Measurements from ENCODE around the gene MCM9. TPM values are rescaled to one million over a fixed set of nuclear protein-coding genes. Genes with fewer than 3 reads are reported as not detected.
A peak's percentile ranks its signal among the peaks of the same experiment; 100 is the strongest.
"Not testable (repeated sequence)": the region's sequence is repeated elsewhere in the genome, so short reads cannot be mapped to it uniquely, and the experiment has no call there.

MCM9 gene
- polyA plus RNA-seq, 1 donor, result 29.4 TPM

DNA sequence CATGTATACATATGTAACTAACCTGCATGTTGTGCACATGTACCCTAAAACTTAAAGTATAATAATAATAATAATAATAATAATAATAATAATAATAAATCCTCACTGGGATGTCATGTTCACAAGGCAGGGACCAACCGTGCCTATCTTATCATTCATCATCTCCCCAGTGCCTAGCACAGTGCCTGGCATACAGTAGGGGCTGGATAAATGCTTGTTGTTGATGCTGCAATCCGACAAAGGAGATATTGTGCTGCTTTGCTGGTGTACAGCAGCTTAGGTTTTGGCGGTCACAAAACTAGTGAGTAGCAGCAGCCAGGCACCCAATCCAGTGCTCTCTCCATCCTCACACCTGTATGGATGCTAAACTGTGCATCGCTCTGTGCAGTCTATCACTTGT lies 135.1 kb downstream of the MCM9 start:
- DNase-seq, result no peak

DNA sequence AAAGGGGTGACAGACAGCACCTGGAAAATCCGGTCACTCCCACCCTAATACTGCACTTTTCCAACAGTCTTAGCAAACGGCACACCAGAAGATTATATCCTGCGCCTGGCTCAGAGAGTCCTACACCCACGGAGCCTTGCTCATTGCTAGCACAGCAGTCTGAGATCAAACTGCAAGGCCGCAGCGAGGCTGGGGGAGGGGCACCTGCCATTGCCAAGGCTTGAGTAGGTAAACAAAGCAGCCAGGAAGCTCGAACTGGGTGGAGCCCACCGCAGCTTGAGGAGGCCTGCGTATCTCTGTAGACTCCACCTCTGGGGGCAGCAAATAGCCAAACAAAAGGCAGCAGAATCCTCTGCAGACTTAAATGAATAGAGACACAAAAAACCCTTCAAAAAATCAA lies 138.4 kb downstream of the MCM9 start:
- DNase-seq, result not testable (repeated sequence)

DNA sequence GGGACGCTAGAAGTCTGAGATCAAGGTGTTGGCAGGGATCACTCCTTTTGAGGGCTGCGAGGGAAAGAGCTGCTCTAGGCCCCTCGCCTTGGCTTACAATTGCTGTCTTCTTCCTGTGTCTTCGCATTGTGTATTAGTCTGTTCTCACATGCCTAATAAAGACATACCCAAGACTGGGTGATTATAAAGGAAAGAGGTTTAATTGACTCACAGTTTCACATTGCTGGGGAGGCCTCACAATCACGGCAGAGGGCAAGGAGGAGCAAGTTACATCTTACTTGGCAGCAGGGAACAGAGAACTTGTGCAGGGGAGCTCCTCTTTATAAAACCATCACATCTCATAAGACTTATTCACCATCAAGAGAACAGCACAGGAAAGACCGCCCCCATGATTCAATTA lies 143.5 kb downstream of the MCM9 start:
- no peak for DNase-seq

DNA sequence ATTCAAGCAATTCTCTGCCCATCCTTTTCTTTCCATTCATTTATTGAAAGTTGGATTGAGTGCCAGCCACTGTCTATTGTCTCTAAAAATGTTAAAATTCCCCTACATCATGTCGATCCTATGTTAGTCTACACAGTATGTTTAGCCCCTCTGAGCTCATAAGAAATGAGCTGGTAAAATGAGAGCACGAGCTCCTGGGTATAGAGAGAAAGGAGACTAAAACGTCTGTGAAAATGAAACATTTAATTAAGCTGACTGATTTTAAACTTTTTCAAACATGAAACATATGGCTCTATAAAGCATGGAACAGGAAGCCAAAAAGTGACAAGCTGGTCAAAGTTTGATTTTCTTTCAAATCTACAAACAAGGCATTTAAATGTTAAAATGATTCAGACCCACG lies 145.0 kb downstream of the MCM9 start:
- DNase-seq, result no peak

DNA sequence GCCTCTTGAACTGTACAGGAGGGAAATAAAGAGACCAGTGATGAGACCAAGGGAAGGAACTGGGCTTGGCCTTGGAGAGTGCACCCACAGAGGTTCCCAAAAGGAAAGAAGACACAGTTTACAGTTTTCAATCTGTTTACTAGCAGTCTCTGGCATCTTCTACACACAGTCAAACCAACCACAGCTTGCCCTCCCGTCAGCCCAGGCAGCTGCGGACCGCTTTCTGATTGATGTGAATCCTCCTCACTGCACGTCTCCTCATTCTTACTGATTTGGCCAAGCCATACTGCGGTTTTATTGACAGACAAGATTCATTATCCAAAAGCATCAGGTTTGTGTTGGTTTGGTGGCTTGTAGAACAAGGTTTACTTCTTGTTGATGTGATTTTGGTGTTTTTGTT lies 145.5 kb downstream of the MCM9 start:
- no peak for DNase-seq

DNA sequence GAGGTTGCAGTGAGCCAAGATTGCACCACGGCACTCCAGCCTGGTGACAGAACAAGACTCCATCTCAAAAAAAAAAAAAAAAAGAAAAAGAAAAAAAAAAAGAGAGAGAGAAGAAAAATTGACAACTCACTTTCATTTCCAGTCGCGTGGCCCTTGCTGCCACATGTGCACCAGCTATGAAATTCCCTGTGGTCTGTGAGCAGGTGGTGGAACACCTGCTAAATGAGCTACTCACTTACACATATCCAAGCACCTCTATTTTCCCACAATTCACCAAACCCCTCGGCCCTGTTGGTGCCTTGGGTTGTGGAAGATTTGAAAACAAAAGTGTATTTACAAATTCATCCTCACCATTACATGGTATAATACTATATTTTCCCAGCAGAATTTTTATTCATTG lies 146.3 kb downstream of the MCM9 start:
- no peak for DNase-seq

DNA sequence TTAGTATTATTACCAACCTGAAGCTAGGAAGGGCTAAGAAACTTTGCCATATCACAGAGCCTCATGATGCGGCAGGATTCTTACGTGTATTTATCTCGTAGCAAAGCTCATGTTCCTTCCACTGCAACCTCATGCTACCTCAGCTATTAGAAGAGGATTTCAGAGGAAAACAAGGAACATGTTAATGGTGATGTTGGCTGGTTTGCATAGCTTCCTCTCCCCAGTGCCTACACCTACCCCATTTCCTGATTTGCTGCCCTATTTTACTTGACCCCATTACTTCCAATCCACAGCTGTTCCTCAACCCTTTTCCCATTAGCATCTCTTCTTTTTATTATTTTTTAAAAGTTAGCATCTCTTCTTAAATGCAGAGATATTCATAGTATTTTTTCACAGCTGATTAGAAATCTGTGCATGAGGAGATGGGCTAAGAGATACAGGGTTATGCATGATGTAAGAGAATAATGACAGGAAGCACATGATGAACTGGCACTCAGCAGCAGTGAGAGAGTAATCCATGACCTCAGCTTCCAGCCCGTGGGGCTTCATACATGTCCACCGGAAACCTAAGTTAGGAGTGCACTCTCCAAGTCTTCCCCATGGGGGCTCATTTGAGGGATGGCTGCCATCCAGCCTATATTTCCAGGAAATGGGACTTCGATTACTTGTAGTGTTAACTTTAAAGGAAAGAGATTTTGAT lies 147.1 kb downstream of the MCM9 start:
- no peak for DNase-seq

DNA sequence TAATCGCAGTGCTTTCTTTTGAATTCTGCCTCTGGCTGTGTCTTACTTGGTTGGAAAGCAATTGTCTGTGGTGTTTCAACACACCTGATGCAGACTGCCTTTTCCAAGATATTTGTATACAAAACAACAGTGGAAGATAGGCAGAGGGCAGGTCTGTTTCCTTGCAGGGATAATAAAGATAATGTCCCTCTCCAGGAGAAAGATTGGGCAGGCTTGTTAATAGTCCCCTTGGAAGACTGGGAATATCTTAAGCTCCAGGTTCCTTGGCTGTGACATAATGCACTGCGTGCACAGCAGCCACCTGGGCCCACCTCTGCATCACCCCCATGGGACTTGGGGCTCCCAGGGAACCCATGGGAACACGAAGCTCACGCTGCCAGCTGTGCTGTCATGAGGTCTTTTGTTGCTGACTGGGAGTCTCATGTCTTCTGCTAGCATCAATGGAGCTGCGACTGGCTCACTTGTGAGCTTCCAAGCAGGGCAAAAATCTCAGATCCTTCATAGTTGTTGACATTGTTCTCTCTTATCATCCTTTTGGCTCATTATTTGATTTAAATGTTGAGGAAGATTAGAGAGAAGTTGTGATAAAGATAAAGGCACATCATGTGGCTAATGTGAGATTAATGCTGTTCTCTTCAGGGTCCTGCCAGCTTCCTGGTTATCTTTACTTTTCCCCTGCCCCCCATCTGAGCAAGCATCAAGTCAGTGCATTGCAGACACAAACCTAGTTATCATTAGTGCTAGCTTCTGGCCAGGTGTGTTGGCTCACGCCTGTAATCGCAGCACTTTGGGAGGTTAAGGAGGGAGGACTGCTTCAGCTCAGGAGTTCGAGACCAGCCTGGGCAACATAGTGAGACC lies 148.1 kb downstream of the MCM9 start:
- no peak for DNase-seq

DNA sequence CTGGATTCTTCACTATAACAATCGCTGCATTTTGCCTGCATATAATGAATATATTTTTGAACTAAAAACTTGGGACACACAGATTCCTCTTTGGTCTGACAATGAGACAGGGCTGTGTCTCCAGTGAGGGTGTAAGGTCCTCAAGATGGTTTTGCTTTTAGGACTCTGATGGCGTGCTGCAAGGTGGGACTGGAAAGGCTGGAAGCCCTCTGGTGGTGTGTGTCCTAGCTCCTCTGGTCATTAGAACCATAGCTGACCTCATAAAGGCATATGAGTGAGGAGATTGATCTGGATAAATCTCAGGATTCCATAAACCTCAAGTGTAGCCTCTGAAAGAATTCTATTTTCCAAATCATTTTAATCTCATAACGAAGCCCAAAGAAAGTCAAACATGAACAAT lies 149.4 kb downstream of the MCM9 start:
- no peak for DNase-seq

DNA sequence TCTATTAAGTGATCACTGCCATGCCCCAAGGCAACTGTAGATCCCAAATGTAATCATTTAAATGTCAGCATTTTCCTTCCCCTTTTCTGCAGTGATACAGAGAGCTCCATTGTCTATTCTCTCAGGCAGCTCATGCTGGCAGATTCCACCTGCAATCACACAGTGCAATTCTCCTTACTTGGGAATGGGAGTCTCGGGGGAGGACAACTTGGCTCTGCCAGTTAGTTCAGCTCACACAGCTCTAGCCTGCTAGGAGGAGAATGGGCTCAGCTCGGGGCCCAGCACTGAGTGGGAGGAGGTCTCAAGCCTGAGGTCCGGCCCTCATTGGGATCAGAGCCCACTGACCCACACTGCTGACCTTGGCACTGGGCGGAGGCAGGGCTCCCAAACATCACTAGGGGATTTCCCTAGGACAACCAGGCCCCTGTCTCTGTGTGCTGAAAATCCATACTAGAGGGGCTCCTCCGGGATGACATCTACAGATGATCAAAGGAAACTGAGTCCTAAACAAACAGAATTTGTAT lies 150.3 kb downstream of the MCM9 start:
- no peak for DNase-seq

DNA sequence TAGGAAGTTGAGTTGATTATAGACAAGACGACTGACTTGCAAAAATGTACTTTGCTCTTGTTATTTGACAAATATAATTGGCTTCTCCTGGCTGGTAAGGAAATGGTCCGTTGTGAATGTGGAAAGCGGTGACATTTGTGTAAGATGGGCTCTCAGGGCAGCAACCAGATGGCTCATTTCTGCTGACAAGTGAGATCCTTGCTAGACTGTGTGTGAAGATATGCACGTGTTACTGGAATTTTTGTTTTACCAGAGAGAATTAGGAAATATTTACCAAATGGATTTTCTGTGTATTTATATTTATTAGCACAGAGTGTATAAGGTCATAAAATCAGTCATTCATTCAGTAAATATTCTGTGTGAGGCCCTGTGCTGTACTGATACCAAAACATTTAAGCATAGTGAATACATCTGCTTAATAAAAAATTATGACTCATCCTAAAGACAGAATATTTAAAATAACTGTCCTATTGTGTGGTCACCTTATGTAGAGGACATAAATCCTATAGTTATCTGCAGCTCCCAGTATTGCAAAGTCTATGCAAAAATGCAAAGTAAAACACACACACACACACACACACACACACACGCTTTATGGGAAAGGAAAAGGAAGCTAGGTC lies 150.9 kb downstream of the MCM9 start:
- no peak for DNase-seq

DNA sequence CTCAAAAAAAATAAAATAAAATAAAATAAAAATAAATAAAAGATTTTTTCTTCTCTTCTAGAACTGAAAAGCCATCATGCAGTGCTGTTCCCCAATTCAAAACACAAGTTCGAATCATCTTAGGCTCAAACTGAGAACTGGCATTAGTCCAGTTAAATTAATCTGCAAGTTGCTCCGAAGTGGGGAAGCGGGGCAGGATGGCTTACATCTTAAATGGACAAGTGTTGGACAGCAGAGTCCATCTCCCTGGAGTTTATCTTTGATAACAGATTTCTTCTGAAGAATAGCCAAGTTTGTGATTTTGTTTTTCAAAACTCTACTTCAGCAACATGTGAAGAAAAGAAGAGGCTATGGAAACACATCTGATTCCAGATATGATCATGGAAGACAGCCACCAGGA lies 152.3 kb downstream of the MCM9 start:
- DNase-seq, result no peak

DNA sequence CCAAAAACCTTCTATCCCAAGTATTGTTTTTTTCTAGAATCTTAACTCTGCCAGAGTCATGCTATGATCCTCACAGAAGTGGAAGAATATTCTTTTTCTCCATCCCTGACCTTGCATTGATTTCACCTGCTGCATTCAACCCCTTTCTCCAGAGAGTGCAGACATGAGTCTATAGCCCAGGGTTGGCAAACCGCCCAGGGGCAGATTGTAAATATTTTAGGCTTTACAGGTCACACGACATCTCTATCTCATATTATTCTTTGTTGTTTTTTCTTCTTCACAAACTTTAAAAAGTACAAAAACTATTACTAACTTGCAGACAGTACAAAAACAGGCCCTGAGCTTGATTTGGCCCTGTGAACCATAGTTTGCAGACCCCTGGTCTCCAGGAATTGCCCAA lies 153.1 kb downstream of the MCM9 start:
- no peak for DNase-seq

DNA sequence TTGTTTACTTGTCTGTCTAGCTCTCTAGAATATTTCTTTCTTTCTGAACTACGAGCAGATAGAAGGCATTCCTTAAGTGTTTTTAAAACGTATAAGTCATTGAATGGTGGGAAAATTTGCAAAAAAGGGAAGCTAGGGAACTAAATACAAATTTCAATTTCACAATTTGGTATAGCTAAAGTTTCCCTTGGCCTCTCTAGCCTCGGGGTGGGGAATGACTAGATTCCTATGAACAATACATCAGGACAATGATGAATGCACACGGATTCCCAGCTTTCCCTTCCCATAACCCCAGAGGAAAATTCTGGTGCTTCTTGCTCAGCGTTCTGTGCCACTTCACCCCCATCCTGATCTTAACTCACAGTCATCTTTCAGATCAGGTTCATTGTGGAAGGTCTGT lies 154.3 kb downstream of the MCM9 start:
- no peak for DNase-seq

DNA sequence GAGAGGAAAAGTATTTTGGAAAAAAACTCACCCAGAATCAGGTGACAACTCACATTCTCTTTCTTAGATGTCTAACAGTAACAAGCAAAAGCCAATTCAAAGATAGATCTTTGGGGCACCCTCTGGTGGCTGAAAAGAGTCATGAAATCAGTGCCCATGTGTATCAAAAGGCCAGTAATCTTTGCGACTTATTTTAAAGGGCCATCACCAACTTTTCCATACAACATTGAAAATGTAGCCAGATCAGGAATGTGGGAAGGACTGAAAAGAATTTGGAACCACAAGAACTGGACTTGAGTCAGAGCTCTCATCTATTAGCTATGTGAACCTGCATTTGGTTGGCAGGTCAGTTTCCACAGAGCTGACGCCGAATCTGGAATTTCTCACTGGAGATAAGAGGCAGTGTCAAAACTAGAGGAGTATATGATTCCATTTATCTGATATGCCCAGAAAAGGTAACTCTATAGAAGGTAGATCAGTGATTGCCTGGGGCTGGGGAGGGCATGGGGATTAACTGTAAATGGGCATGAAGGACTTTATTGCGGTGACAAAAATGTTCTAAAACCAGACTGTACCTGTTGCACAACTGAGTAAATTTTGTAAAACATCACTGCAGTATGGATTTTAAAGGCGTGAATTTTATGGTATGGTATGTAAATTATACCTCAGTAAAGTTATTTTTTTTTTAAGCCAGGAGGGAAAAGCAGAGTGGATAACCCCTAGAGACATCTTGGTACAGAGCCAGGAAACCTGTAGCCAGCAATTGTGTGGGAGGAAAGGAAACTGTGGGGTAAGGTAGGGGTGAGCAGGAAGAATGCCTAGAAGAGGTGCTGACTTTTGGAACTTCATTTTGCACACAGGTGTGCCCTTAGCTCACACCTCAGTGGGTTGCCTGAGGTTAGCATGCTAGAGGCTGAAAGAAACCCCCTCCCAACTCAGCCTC lies 158.1 kb downstream of the MCM9 start:
- peak; percentile 69 for DNase-seq

DNA sequence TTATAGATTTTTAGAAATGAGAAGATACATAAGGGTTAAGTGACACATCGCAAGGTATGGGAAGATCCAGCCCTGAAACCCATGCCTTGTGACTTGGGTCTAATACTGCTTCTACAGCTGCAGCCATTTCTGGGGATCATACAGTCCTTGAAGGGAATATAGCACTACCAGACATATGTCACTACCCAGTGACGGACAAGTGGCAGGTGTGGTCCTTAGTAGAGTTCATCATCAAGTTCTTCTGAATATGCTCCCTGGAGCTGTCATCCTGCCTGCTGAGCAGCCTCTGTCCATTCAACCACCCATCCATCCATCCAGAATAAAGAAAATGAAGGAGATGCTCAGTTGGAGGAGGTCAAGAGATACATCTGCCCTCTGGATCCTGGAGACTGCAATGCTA lies 159.6 kb downstream of the MCM9 start:
- DNase-seq, result no peak

DNA sequence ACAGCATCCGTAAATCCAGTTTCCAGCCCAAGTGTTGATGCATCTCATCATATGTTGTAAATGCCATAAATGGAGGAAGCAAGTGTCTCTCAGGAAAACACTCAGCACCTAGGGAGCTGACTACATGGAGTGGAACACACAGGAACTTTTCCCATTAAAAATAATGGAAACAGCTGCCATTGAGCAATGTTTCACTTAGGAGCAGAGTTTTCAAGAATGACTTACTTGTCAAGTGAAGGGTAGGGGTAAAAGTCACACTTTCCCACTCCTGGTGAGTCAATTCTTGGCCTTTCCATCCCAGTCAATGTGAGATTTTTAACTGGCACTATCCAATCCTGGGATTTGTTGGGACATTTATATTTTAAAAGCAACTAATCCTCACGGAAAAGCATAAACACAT lies 160.4 kb downstream of the MCM9 start:
- DNase-seq, result no peak

DNA sequence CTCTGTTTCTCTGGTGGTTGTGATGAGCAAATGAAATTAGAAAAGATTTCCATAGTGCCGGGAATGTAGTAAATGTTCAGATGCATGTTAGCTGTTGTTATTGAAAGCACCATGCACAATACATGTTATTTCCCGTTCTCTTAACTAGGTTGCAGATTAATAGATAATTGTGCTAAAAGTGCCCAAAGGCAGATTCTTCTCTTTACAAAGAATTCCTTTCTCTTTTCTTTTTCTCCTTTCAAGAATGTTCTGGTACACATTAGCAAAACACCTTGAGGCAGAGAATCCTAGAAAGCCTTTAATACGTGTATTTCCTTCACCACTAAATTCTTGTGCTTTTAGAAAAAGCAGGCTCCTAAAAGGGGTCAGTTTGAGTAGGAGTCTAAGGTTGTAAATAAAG lies 162.1 kb downstream of the MCM9 start:
- no peak for DNase-seq

DNA sequence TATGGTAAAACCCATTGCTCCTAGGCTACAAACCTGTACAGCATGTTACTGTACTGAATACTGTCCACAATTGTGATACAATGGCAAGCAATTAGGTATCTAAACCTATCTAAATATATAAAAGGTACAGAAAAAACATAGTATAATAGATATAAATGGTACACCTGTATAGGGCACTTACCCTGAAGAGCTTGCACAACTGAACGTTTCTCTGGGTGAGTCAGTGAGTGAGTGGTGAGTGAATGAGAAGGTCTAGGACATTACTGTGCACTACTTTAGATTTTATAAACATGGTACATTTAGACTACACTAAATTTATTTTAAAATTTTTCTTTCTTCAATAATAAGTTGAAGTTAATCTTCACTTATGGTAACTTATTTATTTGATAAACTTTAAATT lies 163.7 kb downstream of the MCM9 start:
- no peak for DNase-seq

DNA sequence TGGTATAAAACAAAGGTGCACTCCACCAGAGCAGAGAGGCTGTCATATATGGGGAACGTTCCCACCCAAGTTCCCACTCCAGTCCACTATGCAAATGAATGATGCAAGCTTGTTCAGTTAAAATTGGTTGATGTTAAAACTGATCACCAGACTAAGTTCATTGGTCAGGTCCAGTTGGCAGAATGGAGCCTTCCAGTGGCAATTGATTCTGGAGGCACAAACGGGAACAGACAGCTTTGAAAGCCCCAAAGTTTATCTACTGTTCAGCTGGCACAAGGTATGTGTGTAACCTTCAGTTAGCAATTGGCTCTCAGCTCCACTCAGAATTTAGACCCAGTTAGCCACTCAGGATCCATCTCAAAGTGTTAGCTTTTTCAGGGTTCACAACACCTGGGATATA lies 164.1 kb downstream of the MCM9 start:
- DNase-seq, result no peak

DNA sequence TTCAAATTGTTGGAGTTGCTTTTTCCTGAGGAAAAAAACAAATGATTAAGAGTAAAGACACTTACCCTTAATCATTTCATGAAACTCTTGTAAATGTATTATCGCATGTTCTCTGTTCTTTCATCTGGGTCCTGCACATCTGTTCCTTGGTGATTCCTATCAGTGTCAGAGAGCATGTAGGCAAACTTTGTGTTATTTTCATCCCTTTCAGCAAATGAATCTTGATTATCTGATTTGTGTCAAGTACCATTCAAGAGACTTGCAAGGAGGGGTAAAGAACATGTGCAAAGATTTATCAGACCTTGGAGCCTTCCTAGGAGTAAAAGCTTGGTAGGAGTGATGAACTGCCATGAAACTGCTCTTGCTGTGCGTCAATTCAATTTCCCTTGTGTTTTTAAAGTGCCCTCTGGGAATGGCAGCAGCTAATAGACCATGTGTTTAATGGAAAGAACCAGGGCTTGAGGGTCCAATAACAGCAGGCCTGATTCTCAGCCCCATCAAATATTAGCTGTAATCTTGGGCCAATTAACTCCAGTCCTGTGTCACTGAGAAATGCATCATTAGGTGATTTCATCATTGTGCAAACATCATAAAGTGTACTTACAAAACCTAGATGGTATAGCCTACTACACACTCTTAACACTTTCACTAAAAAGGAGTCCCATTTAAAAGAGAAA lies 164.7 kb downstream of the MCM9 start:
- no peak for DNase-seq

All from left kidney (tissue), 2 donors.